ENCODE results near the gene ZNF646.

ZNF646 gene, protein sequence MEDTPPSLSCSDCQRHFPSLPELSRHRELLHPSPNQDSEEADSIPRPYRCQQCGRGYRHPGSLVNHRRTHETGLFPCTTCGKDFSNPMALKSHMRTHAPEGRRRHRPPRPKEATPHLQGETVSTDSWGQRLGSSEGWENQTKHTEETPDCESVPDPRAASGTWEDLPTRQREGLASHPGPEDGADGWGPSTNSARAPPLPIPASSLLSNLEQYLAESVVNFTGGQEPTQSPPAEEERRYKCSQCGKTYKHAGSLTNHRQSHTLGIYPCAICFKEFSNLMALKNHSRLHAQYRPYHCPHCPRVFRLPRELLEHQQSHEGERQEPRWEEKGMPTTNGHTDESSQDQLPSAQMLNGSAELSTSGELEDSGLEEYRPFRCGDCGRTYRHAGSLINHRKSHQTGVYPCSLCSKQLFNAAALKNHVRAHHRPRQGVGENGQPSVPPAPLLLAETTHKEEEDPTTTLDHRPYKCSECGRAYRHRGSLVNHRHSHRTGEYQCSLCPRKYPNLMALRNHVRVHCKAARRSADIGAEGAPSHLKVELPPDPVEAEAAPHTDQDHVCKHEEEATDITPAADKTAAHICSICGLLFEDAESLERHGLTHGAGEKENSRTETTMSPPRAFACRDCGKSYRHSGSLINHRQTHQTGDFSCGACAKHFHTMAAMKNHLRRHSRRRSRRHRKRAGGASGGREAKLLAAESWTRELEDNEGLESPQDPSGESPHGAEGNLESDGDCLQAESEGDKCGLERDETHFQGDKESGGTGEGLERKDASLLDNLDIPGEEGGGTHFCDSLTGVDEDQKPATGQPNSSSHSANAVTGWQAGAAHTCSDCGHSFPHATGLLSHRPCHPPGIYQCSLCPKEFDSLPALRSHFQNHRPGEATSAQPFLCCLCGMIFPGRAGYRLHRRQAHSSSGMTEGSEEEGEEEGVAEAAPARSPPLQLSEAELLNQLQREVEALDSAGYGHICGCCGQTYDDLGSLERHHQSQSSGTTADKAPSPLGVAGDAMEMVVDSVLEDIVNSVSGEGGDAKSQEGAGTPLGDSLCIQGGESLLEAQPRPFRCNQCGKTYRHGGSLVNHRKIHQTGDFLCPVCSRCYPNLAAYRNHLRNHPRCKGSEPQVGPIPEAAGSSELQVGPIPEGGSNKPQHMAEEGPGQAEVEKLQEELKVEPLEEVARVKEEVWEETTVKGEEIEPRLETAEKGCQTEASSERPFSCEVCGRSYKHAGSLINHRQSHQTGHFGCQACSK (N-terminal part only)

GRCh38 chr16:31073970-31074813, at the start of gene ZNF646, which contains the start of gene ZNF668:
ZNF646 (plus strand) TSS chr16:31074422; CDS start chr16:31076325, 1,903 bp downstream.
ZNF668 (minus strand) TSS chr16:31074240; CDS start chr16:31064459, 9,781 bp downstream.
- H3K36me3 ChIP-seq (ENCODE audit: control insufficient read depth in 5 of 5, insufficient read depth in 5 of 5, low read length in 5 of 5) = peaks cover 0 to 32% (median 32%) of the 10 kb centered on the region in 5 donors
- H3K9me3 ChIP-seq (ENCODE audit: control insufficient read depth in 5 of 5, low read length in 5 of 5) = no peaks in the 10 kb centered on the region
- H3K4me3 ChIP-seq (ENCODE audit: low read depth in 1 of 5, low read length in 5 of 5) = peak within 1 kb of the TSS; percentile 88 to 100 (median 99)
- H3K4me1 ChIP-seq (ENCODE audit: control insufficient read depth in 5 of 5, insufficient read depth in 5 of 5, low read length in 5 of 5) = peaks cover 9 to 33% (median 25%) of the 10 kb centered on the region in 5 donors
- H3K27ac ChIP-seq (ENCODE audit: low read depth, low read length) = peak within 1 kb of the TSS; percentile 90
- peak within 1 kb of the TSS in 4 of 5 donors; percentile 89 to 96 (median 90) for H3K9ac ChIP-seq (ENCODE audit: low read length in 5 of 5)
- no peaks in the 10 kb centered on the region for H3K27me3 ChIP-seq (ENCODE audit: control insufficient read depth in 5 of 5, insufficient read depth in 4 of 5, low read length in 5 of 5)

DNA sequence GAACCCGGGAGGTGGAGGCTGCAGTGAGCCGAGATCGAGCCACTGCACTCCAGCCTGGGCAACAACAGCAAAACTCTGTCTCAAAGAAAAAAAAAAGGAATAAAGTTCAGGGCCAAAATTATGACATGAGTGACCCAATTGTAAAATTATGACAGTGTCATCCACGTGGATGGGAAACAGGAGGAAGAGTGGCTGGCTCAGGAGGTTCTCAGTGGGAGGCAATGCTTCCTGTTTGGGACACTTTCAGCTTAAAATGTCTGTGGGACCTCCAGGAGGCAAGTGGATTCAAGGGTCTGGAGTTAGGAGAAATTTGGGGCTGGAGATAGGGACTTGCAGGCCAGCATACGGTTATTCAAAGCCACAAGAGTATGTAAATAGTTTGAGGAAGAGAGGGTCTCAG, 48.9 kb upstream of the ZNF646 start:
- H3K36me3 ChIP-seq (ENCODE audit: control insufficient read depth in 5 of 5, insufficient read depth in 5 of 5, low read length in 5 of 5) = no peaks in the 10 kb centered on the region
- no peak overlapping the region for H3K9ac ChIP-seq (ENCODE audit: low read length in 5 of 5)
- H3K4me1 ChIP-seq (ENCODE audit: control insufficient read depth in 5 of 5, insufficient read depth in 5 of 5, low read length in 5 of 5) = peaks cover 0 to 7% (median 4%) of the 10 kb centered on the region in 5 donors
- no peak overlapping the region for H3K27ac ChIP-seq (ENCODE audit: low read depth, low read length)
- no peaks in the 10 kb centered on the region for H3K9me3 ChIP-seq (ENCODE audit: control insufficient read depth in 5 of 5, low read length in 5 of 5)
- no peak overlapping the region for H3K4me3 ChIP-seq (ENCODE audit: low read depth in 1 of 5, low read length in 5 of 5)
- no peaks in the 10 kb centered on the region for H3K27me3 ChIP-seq (ENCODE audit: control insufficient read depth in 5 of 5, insufficient read depth in 4 of 5, low read length in 5 of 5)

DNA sequence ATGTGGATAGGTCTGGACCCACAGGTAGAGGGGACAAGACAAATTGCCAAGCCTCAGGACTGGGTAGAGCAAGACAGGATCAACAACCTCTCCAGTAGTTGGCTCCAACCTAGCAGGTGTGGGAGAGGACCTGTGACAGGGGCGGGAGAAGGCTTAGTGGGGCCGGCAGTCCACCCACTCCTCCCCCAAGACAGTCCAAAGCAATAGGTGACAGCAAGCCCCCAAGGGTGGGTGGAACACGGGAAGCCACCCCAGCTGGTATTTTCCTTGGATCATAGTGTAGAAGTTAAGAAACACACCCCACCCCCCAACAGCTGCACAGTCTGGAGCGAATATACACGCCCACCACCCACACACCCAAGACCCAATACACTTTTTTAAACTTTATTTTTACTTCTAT, 45.0 kb upstream of the ZNF646 start:
- H3K4me3 ChIP-seq (ENCODE audit: low read depth in 1 of 5, low read length in 5 of 5) = no peak overlapping the region
- H3K4me1 ChIP-seq (ENCODE audit: control insufficient read depth in 5 of 5, insufficient read depth in 5 of 5, low read length in 5 of 5) = peaks cover 2 to 24% (median 18%) of the 10 kb centered on the region in 5 donors
- H3K27ac ChIP-seq (ENCODE audit: low read depth, low read length) = no peak overlapping the region

GRCh38 chr16:31031276-31031675, 42.9 kb upstream of the ZNF646 start:
- Histone ChIP-seq H3K27me3 (ENCODE audit: control insufficient read depth in 5 of 5, insufficient read depth in 4 of 5, low read length in 5 of 5) (no peaks in the 10 kb centered on the region), H3K9me3 (ENCODE audit: control insufficient read depth in 5 of 5, low read length in 5 of 5) (no peaks in the 10 kb centered on the region), H3K9ac (ENCODE audit: low read length in 5 of 5) (no peak overlapping the region), H3K4me1 (ENCODE audit: control insufficient read depth in 5 of 5, insufficient read depth in 5 of 5, low read length in 5 of 5) (peaks cover 2 to 25% (median 23%) of the 10 kb centered on the region in 5 donors), H3K36me3 (ENCODE audit: control insufficient read depth in 5 of 5, insufficient read depth in 5 of 5, low read length in 5 of 5) (peaks cover 0 to 17% (median 10%) of the 10 kb centered on the region in 5 donors), H3K27ac (ENCODE audit: low read depth, low read length) (no peak overlapping the region), H3K4me3 (ENCODE audit: low read depth in 1 of 5, low read length in 5 of 5) (no peak overlapping the region)

More for the DNA sequence above, 45.0 kb upstream of the ZNF646 start:
- Histone ChIP-seq H3K9me3 (ENCODE audit: control insufficient read depth in 5 of 5, low read length in 5 of 5) (no peaks in the 10 kb centered on the region), H3K27me3 (ENCODE audit: control insufficient read depth in 5 of 5, insufficient read depth in 4 of 5, low read length in 5 of 5) (no peaks in the 10 kb centered on the region), H3K9ac (ENCODE audit: low read length in 5 of 5) (no peak overlapping the region), H3K36me3 (ENCODE audit: control insufficient read depth in 5 of 5, insufficient read depth in 5 of 5, low read length in 5 of 5) (no peaks in the 10 kb centered on the region)

GRCh38 chr16:31032736-31033708, 41.2 kb upstream of the ZNF646 start, which contains the start of gene STX4:
STX4 (plus strand) TSS chr16:31033558; CDS start chr16:31033806, 248 bp downstream.
- H3K4me1 ChIP-seq (ENCODE audit: control insufficient read depth in 5 of 5, insufficient read depth in 5 of 5, low read length in 5 of 5) = peaks cover 2 to 29% (median 25%) of the 10 kb centered on the region in 5 donors
- H3K27ac ChIP-seq (ENCODE audit: low read depth, low read length) = peak within 1 kb of the TSS; percentile 96
- peak within 1 kb of the TSS; percentile 56 to 98 (median 84) for H3K9ac ChIP-seq (ENCODE audit: low read length in 5 of 5)
- no peaks in the 10 kb centered on the region for H3K27me3 ChIP-seq (ENCODE audit: control insufficient read depth in 5 of 5, insufficient read depth in 4 of 5, low read length in 5 of 5)
- no peaks in the 10 kb centered on the region for H3K9me3 ChIP-seq (ENCODE audit: control insufficient read depth in 5 of 5, low read length in 5 of 5)
- H3K4me3 ChIP-seq (ENCODE audit: low read depth in 1 of 5, low read length in 5 of 5) = peak within 1 kb of the TSS; percentile 75 to 99 (median 97)
- H3K36me3 ChIP-seq (ENCODE audit: control insufficient read depth in 5 of 5, insufficient read depth in 5 of 5, low read length in 5 of 5) = peaks cover 0 to 27% (median 18%) of the 10 kb centered on the region in 5 donors

DNA sequence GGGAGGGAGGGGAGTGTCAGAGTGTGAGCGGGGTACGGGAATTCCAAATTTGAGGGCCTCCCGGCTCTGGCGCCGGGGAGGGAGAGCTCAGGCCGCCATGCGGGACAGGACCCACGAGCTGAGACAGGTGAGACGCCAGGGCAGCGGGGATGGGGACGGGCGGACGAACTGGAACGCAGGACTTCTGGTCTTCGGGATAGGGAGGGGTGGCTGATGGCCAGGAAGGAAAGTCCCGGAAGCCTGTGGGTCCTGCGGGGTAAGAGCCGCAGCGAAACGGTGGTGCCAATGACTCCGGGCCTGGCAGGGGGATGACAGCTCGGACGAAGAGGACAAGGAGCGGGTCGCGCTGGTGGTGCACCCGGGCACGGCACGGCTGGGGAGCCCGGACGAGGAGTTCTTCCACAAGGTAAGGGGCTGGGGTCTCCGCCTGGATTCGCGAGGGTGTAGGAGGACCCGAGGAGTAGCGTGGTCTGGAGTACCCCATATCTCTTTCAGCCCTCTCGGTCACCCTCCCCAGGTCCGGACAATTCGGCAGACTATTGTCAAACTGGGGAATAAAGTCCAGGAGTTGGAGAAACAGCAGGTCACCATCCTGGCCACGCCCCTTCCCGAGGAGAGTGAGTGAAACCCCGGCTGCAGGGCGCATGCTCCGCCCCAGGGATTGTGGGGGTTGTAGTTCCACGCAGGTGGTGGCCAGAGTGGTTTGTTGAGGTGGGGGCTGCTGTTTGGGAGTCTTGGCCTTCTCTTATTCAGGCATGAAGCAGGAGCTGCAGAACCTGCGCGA, 40.3 kb upstream of the ZNF646 start:
- Histone ChIP-seq H3K27ac (ENCODE audit: low read depth, low read length) (peak overlapping the region; percentile 96), H3K9ac (ENCODE audit: low read length in 5 of 5) (peak overlapping the region; percentile 56 to 98 (median 84)), H3K4me1 (ENCODE audit: control insufficient read depth in 5 of 5, insufficient read depth in 5 of 5, low read length in 5 of 5) (peaks cover 2 to 29% (median 25%) of the 10 kb centered on the region in 5 donors), H3K9me3 (ENCODE audit: control insufficient read depth in 5 of 5, low read length in 5 of 5) (no peaks in the 10 kb centered on the region), H3K36me3 (ENCODE audit: control insufficient read depth in 5 of 5, insufficient read depth in 5 of 5, low read length in 5 of 5) (peaks cover 0 to 36% (median 27%) of the 10 kb centered on the region in 5 donors), H3K27me3 (ENCODE audit: control insufficient read depth in 5 of 5, insufficient read depth in 4 of 5, low read length in 5 of 5) (no peaks in the 10 kb centered on the region), H3K4me3 (ENCODE audit: low read depth in 1 of 5, low read length in 5 of 5) (peak overlapping the region; percentile 75 to 99 (median 97))

GRCh38 chr16:31036691-31037090, 37.5 kb upstream of the ZNF646 start:
- H3K4me1 ChIP-seq (ENCODE audit: control insufficient read depth in 5 of 5, insufficient read depth in 5 of 5, low read length in 5 of 5) = peaks cover 2 to 29% (median 24%) of the 10 kb centered on the region in 5 donors
- H3K9me3 ChIP-seq (ENCODE audit: control insufficient read depth in 5 of 5, low read length in 5 of 5) = no peaks in the 10 kb centered on the region
- peaks cover 0 to 61% (median 48%) of the 10 kb centered on the region in 5 donors for H3K36me3 ChIP-seq (ENCODE audit: control insufficient read depth in 5 of 5, insufficient read depth in 5 of 5, low read length in 5 of 5)
- no peak overlapping the region for H3K4me3 ChIP-seq (ENCODE audit: low read depth in 1 of 5, low read length in 5 of 5)
- H3K27me3 ChIP-seq (ENCODE audit: control insufficient read depth in 5 of 5, insufficient read depth in 4 of 5, low read length in 5 of 5) = no peaks in the 10 kb centered on the region
- no peak overlapping the region for H3K27ac ChIP-seq (ENCODE audit: low read depth, low read length)
- no peak overlapping the region for H3K9ac ChIP-seq (ENCODE audit: low read length in 5 of 5)

All from subcutaneous abdominal adipose tissue (tissue), 5 donors.